ENCODE data around the gene HNRNPLL. TPM values are rescaled to one million over a fixed set of nuclear protein-coding genes. Genes with fewer than 3 reads are reported as not detected.

The HNRNPLL gene
- total and polyA plus RNA-seq, 2 experiments from 2014 or later: 42.5 to 53.4 TPM

GRCh38 chr2:38533180-38533579 is 69.5 kb downstream of the HNRNPLL start:
- ATAC-seq: no peak
- H3K36me3 ChIP-seq (ENCODE audit: insufficient read depth): no peaks in the 10 kb centered on the region
- H3K27me3 Mint-ChIP-seq (ENCODE audit: insufficient read depth, low read depth, poor library complexity): peaks cover 18% of the 10 kb centered on the region
- peak overlapping the region; percentile 69 for H2AFZ ChIP-seq
- no peak for DNase-seq (ENCODE audit: low spot score)
- H3K4me2 ChIP-seq: no peak overlapping the region
- H3K36me3 Mint-ChIP-seq (ENCODE audit: low read depth): no peaks in the 10 kb centered on the region
- H3F3A ChIP-seq (replicated peaks; ENCODE audit: low read depth): no peaks in the 10 kb centered on the region
- no peaks in the 10 kb centered on the region for H3K9me2 ChIP-seq (ENCODE audit: insufficient read depth)
- H3K4me1 Mint-ChIP-seq: peaks cover 9% of the 10 kb centered on the region
- no peaks in the 10 kb centered on the region for H4K20me1 ChIP-seq (replicated peaks; ENCODE audit: insufficient read depth)
- no peaks in the 10 kb centered on the region for H3K9me3 Mint-ChIP-seq
- H3K4me3 Mint-ChIP-seq: no peak overlapping the region
- H3K27ac ChIP-seq (ENCODE audit: low read depth): no peak overlapping the region
- H3K27me3 ChIP-seq (ENCODE audit: insufficient read depth): peaks cover 14% of the 10 kb centered on the region
- no peak overlapping the region for H3K27ac Mint-ChIP-seq
- H3K4me1 ChIP-seq (ENCODE audit: insufficient read depth): no peaks in the 10 kb centered on the region
- TF ChIP-seq EZH2phosphoT487 (IDR thresholded peaks at IDR 0.05; ENCODE audit: unreplicated experiment): no peak
- TF ChIP-seq POLR2AphosphoS5 (IDR thresholded peaks at IDR 0.05; ENCODE audit: low read depth): no peak
- no peak for TF ChIP-seq ZNF331 (CRISPR knock-in tag; IDR thresholded peaks at IDR 0.05; ENCODE audit: low read depth)
- TF ChIP-seq JUNB (IDR thresholded peaks at IDR 0.05; ENCODE audit: unreplicated experiment): no peak
- TF ChIP-seq ZNF462 (CRISPR knock-in tag; IDR thresholded peaks at IDR 0.05): no peak
- TF ChIP-seq REST (IDR thresholded peaks at IDR 0.05; ENCODE audit: unreplicated experiment): no peak
- TF ChIP-seq CTCF (conservative IDR thresholded peaks at IDR 0.05; ENCODE audit: low read depth in 2 of 2): no peak
- no peak for TF ChIP-seq CREB1 (CRISPR knock-in tag; IDR thresholded peaks at IDR 0.05; ENCODE audit: low read depth)
- TF ChIP-seq EZH2 (IDR thresholded peaks at IDR 0.05; ENCODE audit: low read depth, unreplicated experiment): no peak
- no peak for TF ChIP-seq ETS1 (IDR thresholded peaks at IDR 0.05)
- TF ChIP-seq ZNF114 (CRISPR knock-in tag; IDR thresholded peaks at IDR 0.05): no peak
- TF ChIP-seq NANOG (IDR thresholded peaks at IDR 0.05; ENCODE audit: borderline replicate concordance): no peak
- no peak for TF ChIP-seq STAT1 (IDR thresholded peaks at IDR 0.05; ENCODE audit: unreplicated experiment)
- H3K79me2 ChIP-seq (replicated peaks; ENCODE audit: insufficient read depth): no peaks in the 10 kb centered on the region
- no peak overlapping the region for H3K4me3 ChIP-seq
